Measurements from ENCODE around the gene KPNA2. TPM values are rescaled to one million over a fixed set of nuclear protein-coding genes. Genes with fewer than 3 reads are reported as not detected.

Gene KPNA2
- total and polyA plus RNA-seq, 9 of the 15 experiments (the other 6 are each of a cell fraction or from before 2014, with no cell fraction given) = 132 to 984 (median 241) TPM

DNA sequence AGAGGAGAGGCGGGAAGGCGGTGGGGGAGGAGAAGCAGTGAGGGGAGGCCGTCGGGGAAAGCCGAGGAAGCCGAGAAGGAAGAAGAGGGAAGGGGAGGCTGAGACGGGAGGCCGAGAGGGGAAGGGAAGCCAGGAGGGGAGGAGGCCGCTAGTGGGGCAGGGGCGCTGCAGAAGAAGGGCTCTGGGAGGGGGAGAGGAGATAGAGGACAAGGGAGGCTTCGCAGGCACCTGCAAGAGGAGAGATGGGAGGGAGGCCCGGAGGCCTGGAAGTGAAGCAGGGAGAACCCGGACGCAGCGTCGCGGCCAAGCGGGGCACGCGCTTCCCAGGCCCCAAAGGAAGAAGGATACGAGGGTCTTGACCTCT is 41.6 kb upstream of the KPNA2 start (continued):
- TF ChIP-seq, protein P1, sequence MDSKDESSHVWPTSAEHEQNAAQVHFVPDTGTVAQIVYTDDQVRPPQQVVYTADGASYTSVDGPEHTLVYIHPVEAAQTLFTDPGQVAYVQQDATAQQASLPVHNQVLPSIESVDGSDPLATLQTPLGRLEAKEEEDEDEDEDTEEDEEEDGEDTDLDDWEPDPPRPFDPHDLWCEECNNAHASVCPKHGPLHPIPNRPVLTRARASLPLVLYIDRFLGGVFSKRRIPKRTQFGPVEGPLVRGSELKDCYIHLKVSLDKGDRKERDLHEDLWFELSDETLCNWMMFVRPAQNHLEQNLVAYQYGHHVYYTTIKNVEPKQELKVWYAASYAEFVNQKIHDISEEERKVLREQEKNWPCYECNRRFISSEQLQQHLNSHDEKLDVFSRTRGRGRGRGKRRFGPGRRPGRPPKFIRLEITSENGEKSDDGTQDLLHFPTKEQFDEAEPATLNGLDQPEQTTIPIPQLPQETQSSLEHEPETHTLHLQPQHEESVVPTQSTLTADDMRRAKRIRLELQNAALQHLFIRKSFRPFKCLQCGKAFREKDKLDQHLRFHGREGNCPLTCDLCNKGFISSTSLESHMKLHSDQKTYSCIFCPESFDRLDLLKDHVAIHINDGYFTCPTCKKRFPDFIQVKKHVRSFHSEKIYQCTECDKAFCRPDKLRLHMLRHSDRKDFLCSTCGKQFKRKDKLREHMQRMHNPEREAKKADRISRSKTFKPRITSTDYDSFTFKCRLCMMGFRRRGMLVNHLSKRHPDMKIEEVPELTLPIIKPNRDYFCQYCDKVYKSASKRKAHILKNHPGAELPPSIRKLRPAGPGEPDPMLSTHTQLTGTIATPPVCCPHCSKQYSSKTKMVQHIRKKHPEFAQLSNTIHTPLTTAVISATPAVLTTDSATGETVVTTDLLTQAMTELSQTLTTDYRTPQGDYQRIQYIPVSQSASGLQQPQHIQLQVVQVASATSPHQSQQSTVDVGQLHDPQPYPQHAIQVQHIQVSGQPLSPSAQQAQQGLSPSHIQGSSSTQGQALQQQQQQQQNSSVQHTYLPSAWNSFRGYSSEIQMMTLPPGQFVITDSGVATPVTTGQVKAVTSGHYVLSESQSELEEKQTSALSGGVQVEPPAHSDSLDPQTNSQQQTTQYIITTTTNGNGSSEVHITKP (IDR thresholded peaks at IDR 0.05; ENCODE audit: partially characterized antibody) = peak; percentile 54
- TF ChIP-seq TBL1XR1 (IDR thresholded peaks at IDR 0.05; ENCODE audit: low read length in 2 of 2) = no peak
- TF ChIP-seq, protein P2, sequence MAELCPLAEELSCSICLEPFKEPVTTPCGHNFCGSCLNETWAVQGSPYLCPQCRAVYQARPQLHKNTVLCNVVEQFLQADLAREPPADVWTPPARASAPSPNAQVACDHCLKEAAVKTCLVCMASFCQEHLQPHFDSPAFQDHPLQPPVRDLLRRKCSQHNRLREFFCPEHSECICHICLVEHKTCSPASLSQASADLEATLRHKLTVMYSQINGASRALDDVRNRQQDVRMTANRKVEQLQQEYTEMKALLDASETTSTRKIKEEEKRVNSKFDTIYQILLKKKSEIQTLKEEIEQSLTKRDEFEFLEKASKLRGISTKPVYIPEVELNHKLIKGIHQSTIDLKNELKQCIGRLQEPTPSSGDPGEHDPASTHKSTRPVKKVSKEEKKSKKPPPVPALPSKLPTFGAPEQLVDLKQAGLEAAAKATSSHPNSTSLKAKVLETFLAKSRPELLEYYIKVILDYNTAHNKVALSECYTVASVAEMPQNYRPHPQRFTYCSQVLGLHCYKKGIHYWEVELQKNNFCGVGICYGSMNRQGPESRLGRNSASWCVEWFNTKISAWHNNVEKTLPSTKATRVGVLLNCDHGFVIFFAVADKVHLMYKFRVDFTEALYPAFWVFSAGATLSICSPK (IDR thresholded peaks at IDR 0.05; ENCODE audit: borderline replicate concordance) = peak; percentile 80; the same call in 1 of the 2 replicates
- TF ChIP-seq PHF20 (IDR thresholded peaks at IDR 0.05; ENCODE audit: partially characterized antibody) = peak; percentile 83
- TF ChIP-seq SMARCE1 (IDR thresholded peaks at IDR 0.05) = peak; percentile 51; the same call in 1 of the 2 replicates
- peak; percentile 40 for TF ChIP-seq NCOR1 (IDR thresholded peaks at IDR 0.05)
- TF ChIP-seq, protein P3, sequence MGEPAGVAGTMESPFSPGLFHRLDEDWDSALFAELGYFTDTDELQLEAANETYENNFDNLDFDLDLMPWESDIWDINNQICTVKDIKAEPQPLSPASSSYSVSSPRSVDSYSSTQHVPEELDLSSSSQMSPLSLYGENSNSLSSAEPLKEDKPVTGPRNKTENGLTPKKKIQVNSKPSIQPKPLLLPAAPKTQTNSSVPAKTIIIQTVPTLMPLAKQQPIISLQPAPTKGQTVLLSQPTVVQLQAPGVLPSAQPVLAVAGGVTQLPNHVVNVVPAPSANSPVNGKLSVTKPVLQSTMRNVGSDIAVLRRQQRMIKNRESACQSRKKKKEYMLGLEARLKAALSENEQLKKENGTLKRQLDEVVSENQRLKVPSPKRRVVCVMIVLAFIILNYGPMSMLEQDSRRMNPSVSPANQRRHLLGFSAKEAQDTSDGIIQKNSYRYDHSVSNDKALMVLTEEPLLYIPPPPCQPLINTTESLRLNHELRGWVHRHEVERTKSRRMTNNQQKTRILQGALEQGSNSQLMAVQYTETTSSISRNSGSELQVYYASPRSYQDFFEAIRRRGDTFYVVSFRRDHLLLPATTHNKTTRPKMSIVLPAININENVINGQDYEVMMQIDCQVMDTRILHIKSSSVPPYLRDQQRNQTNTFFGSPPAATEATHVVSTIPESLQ (CRISPR knock-in tag; IDR thresholded peaks at IDR 0.05) = 0 out of 2 replicates have a peak, but pooled peaks have one; percentile 45
- peak; percentile 88 for TF ChIP-seq TOE1 (IDR thresholded peaks at IDR 0.05; ENCODE audit: borderline replicate concordance)
- no peak for TF ChIP-seq TOE1 (CRISPR knock-in tag; IDR thresholded peaks at IDR 0.05; ENCODE audit: borderline replicate concordance, low read depth)
- peak; percentile 6 for TF ChIP-seq HMGN3 (IDR thresholded peaks at IDR 0.05; ENCODE audit: borderline replicate concordance, extremely low read depth, insufficient read length, low read depth, low read length)
- peak; percentile 42; the same call in 1 of the 2 replicates for TF ChIP-seq TAF7 (tag; IDR thresholded peaks at IDR 0.05)
- peak; percentile 25 to 36; a peak in 1 of 4 replicates for TF ChIP-seq NRF1 (conservative IDR thresholded peaks at IDR 0.05 in 1 of 2, IDR thresholded peaks at IDR 0.05 in 1 of 2)
- TF ChIP-seq MAFK (IDR thresholded peaks at IDR 0.05; ENCODE audit: low read length) = no peak
- TF ChIP-seq, protein P4, sequence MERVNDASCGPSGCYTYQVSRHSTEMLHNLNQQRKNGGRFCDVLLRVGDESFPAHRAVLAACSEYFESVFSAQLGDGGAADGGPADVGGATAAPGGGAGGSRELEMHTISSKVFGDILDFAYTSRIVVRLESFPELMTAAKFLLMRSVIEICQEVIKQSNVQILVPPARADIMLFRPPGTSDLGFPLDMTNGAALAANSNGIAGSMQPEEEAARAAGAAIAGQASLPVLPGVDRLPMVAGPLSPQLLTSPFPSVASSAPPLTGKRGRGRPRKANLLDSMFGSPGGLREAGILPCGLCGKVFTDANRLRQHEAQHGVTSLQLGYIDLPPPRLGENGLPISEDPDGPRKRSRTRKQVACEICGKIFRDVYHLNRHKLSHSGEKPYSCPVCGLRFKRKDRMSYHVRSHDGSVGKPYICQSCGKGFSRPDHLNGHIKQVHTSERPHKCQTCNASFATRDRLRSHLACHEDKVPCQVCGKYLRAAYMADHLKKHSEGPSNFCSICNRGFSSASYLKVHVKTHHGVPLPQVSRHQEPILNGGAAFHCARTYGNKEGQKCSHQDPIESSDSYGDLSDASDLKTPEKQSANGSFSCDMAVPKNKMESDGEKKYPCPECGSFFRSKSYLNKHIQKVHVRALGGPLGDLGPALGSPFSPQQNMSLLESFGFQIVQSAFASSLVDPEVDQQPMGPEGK (CRISPR knock-in tag; IDR thresholded peaks at IDR 0.05; ENCODE audit: borderline replicate concordance) = 0 out of 2 replicates have a peak, but pooled peaks have one; percentile 36
- TF ChIP-seq, protein P5, sequence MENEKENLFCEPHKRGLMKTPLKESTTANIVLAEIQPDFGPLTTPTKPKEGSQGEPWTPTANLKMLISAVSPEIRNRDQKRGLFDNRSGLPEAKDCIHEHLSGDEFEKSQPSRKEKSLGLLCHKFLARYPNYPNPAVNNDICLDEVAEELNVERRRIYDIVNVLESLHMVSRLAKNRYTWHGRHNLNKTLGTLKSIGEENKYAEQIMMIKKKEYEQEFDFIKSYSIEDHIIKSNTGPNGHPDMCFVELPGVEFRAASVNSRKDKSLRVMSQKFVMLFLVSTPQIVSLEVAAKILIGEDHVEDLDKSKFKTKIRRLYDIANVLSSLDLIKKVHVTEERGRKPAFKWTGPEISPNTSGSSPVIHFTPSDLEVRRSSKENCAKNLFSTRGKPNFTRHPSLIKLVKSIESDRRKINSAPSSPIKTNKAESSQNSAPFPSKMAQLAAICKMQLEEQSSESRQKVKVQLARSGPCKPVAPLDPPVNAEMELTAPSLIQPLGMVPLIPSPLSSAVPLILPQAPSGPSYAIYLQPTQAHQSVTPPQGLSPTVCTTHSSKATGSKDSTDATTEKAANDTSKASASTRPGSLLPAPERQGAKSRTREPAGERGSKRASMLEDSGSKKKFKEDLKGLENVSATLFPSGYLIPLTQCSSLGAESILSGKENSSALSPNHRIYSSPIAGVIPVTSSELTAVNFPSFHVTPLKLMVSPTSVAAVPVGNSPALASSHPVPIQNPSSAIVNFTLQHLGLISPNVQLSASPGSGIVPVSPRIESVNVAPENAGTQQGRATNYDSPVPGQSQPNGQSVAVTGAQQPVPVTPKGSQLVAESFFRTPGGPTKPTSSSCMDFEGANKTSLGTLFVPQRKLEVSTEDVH (IDR thresholded peaks at IDR 0.05; ENCODE audit: low read depth, partially characterized antibody) = peak; percentile 73
- 0 out of 2 replicates have a peak, but pooled peaks have one; percentile 68 for TF ChIP-seq HDGF (IDR thresholded peaks at IDR 0.05)

Data from K562 (cell line).